ENCODE results near the gene COL9A2. TPM values are rescaled to one million over a fixed set of nuclear protein-coding genes. Genes with fewer than 3 reads are reported as not detected.
"Not testable (repeated sequence)": the region's sequence is repeated elsewhere in the genome, so short reads cannot be mapped to it uniquely, and the experiment has no call there.

COL9A2 gene
- total RNA-seq, 1 donor = 0.86 TPM

DNA sequence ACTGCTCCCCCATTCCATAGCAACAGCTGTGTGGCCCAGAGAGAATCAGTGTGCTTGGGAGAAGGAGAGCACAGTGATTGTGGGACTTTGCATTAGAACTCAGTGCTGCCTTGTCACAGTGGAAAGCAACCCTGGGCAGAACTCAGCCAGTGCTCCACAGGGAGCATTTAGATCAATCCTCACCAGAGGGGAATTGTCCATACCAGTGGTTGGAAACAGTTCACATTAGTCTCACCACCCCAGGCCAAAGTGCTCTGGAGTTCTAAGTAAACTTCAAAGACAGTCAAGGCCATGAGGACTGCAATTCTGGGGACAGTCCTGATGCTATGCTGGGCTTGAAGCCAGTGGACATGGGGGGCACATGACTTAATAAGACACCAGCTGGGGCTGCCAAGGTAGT, 43.5 kb upstream of the COL9A2 start:
- DNase-seq (ENCODE audit: low read depth) = no peak
- H3K4me3 ChIP-seq (ENCODE audit: low read depth, low read length) = no peak overlapping the region
- TF ChIP-seq, protein P1, sequence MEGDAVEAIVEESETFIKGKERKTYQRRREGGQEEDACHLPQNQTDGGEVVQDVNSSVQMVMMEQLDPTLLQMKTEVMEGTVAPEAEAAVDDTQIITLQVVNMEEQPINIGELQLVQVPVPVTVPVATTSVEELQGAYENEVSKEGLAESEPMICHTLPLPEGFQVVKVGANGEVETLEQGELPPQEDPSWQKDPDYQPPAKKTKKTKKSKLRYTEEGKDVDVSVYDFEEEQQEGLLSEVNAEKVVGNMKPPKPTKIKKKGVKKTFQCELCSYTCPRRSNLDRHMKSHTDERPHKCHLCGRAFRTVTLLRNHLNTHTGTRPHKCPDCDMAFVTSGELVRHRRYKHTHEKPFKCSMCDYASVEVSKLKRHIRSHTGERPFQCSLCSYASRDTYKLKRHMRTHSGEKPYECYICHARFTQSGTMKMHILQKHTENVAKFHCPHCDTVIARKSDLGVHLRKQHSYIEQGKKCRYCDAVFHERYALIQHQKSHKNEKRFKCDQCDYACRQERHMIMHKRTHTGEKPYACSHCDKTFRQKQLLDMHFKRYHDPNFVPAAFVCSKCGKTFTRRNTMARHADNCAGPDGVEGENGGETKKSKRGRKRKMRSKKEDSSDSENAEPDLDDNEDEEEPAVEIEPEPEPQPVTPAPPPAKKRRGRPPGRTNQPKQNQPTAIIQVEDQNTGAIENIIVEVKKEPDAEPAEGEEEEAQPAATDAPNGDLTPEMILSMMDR (IDR thresholded peaks at IDR 0.05; ENCODE audit: insufficient read depth, low read depth, low read length) = no peak

DNA sequence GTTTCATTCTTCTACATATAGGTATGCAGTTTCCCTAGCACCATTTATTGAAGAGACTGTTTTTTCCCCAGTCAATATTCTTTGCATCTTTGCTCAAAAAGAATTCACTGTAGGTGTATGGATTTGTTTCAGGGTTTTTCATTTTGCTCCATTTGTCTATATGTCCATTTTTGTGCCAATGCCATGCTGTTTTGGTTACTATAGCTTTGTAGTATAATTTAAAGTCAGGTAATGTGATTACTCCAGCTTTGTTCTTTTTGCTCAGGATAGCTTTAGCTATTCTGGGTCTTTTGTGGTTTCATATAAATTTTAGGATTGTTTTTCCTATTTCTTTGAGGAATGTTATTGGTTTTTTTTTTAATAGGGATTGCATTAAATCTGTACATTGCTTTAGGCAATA, 40.5 kb upstream of the COL9A2 start:
- TF ChIP-seq, protein P1 (IDR thresholded peaks at IDR 0.05; ENCODE audit: insufficient read depth, low read depth, low read length) = no peak
- no peak for DNase-seq (ENCODE audit: low read depth)
- no peak overlapping the region for H3K4me3 ChIP-seq (ENCODE audit: low read depth, low read length)

DNA sequence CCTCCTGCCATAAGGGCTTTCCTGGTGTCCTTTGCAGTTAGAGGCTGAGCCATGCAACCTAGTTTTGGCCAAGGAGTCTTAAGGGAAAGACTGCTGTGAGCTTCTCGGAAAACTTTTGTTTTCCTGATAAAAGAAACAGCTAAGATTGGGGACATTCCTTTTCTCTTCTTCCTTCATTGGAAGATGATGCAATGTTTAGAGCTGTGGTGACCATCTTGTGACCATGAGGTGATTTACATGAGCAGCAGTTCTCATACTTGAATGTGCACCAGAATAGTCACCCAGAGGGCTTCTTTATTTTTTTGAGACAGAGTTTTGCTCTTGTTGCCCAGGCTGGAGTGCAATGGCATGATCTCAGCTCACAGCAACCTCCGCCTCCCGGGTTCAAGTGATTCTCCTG, 36.0 kb upstream of the COL9A2 start:
- DNase-seq (ENCODE audit: low read depth) = no peak
- no peak overlapping the region for H3K4me3 ChIP-seq (ENCODE audit: low read depth, low read length)
- TF ChIP-seq, protein P1 (IDR thresholded peaks at IDR 0.05; ENCODE audit: insufficient read depth, low read depth, low read length) = no peak

DNA sequence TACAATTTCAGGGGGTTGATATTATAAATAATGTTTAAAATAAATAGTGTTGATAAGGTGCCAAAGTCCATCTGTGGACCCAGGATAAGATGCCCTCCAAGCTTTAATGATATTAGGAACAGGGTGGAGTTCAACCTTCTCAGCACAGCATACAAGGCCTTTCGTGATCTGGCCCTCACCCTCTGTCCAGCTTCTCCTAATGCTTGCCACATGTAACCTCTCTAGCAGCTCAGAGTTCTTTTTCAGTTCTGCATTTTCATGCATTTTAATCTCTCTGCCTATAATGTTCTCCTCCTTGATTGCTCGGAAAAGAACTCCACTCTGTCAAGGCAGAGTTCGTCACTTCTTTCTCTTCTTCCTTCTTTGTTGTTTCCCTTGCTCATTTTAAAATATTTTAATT, 35.0 kb upstream of the COL9A2 start:
- DNase-seq (ENCODE audit: low read depth) = no peak
- no peak overlapping the region for H3K4me3 ChIP-seq (ENCODE audit: low read depth, low read length)
- TF ChIP-seq, protein P1 (IDR thresholded peaks at IDR 0.05; ENCODE audit: insufficient read depth, low read depth, low read length) = no peak

DNA sequence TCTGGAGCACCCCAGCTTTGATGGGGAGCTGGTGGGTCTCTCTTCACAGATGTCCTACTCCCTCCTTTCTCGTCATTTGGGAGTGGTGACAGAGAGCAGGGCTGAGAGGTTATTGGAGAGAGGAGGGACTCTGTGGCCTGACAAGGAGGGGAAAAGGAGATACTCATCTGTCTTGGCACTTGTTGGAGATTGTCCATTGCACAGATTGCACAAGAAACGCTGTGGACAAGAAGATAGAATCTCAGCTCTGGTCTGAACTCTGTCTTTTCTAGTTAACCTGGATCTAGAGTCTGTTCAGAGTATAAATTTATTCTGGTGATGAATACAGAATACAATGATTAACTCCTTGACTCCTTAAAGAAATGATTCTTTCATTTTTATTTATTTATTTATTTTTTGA, 34.0 kb upstream of the COL9A2 start:
- DNase-seq (ENCODE audit: low read depth) = no peak
- TF ChIP-seq, protein P1 (IDR thresholded peaks at IDR 0.05; ENCODE audit: insufficient read depth, low read depth, low read length) = no peak

DNA sequence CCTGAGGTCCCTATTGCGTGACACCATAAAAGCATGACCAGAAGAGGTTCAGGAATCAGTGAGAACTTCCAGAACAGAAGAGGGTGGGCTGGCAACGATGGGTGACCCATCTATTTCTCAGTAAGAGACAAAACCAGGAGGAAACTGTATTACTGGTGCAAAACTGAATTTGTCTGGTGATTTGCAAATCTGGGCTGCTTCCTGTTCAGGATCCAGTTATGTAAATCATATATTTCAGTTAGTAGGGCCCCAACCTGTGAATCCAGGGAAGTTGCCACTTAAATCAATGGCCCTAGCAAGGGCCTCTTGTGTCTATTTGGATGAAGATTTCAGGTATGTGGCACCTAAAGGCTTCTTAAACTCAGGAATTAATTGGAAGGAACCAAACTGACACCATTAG, 33.3 kb upstream of the COL9A2 start:
- TF ChIP-seq, protein P1 (IDR thresholded peaks at IDR 0.05; ENCODE audit: insufficient read depth, low read depth, low read length) = no peak
- no peak for DNase-seq (ENCODE audit: low read depth)
- H3K4me3 ChIP-seq (ENCODE audit: low read depth, low read length) = no peak overlapping the region

More for the DNA sequence above, 34.0 kb upstream of the COL9A2 start:
- no peak overlapping the region for H3K4me3 ChIP-seq (ENCODE audit: low read depth, low read length)

DNA sequence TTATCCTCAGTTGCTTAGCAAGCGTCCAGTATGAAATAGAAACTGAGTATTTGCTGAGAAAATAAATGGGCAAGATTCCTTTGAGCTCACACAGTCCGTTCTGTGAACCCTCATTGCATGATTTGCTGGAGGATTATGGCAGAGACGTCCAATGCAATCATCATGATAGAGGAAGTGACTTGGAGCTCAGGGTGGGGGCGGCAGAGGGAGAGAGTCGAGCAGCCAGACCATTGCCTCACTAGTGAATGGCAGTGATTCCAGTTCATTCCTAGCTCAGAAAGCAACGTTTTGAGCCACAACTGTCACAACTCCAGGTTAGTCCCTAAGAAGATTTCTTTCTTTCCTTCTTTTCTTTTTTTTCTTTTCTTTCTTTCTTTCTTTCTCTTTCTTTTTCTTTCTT, 27.5 kb upstream of the COL9A2 start:
- DNase-seq (ENCODE audit: low read depth) = peak; percentile 59
- no peak overlapping the region for H3K4me3 ChIP-seq (ENCODE audit: low read depth, low read length)
- TF ChIP-seq, protein P1 (IDR thresholded peaks at IDR 0.05; ENCODE audit: insufficient read depth, low read depth, low read length) = no peak

DNA sequence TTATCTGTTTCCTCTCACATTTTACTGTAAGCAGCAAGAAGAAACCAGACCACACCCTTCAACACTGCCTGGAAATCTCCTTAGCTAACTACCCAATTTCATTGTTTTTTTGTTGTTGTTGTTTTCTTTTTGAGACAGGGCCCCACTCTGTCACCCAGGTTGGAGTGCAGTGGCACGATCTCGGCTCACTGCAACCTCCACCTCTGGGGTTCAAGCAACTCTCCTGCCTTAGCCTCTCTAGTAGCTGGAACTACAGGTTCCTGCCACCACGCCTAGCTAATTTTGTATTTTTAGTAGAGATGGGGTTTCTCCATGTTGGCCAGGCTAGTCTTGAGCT, 25.3 kb upstream of the COL9A2 start:
- not testable (repeated sequence) for H3K4me3 ChIP-seq (ENCODE audit: low read depth, low read length); DNase-seq (ENCODE audit: low read depth)
